GM12875 (cell line): Measurements from ENCODE around the gene SOD3.

ENCODE experiments used
- H3K4me3 ChIP-seq: one replicate; pipeline ENCODE4 v1.5.1; 2011; ENCODE audit warnings: low read depth, low read length, control low read depth
- TF ChIP-seq, protein P1 (sequence below): IDR thresholded peaks from 2 replicates; pipeline ENCODE4 v1.5.1; 2011; ENCODE audit warnings: low read depth, mild to moderate bottlenecking, control low read depth, inconsistent platforms, low read length, moderate library complexity, borderline replicate concordance; ENCODE audit not compliant: insufficient read depth

The SOD3 gene

DNA sequence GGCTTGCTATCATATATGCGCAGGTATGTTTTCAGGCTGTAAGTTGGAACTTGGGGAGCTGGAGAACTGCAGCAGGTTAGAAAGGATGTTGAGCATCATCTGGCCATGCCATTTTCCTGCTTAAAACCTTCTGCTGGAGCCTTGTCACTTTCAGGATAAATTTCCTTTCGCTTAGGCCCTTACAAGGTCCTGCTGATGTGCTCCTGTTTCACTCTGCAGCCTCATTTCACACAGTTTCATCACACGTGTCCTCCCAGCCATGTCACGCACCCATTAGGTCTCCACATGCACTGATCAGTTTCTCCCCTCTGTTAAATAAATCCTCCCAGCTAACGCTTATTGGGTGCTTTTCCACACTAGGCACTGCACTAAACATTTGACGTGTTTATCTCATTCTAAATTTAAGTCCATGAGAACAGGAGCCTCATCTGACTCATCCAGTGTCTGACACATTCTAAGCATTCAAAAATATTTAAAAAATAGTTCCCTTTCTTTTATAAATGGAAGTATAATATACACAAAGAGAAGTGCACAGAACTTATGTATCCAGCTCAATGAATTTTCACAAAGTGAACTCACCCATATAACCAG, 14.5 kb downstream of the SOD3 start:
- TF ChIP-seq, protein P1, sequence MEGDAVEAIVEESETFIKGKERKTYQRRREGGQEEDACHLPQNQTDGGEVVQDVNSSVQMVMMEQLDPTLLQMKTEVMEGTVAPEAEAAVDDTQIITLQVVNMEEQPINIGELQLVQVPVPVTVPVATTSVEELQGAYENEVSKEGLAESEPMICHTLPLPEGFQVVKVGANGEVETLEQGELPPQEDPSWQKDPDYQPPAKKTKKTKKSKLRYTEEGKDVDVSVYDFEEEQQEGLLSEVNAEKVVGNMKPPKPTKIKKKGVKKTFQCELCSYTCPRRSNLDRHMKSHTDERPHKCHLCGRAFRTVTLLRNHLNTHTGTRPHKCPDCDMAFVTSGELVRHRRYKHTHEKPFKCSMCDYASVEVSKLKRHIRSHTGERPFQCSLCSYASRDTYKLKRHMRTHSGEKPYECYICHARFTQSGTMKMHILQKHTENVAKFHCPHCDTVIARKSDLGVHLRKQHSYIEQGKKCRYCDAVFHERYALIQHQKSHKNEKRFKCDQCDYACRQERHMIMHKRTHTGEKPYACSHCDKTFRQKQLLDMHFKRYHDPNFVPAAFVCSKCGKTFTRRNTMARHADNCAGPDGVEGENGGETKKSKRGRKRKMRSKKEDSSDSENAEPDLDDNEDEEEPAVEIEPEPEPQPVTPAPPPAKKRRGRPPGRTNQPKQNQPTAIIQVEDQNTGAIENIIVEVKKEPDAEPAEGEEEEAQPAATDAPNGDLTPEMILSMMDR = no peak
- H3K4me3 ChIP-seq = no peak overlapping the region

DNA sequence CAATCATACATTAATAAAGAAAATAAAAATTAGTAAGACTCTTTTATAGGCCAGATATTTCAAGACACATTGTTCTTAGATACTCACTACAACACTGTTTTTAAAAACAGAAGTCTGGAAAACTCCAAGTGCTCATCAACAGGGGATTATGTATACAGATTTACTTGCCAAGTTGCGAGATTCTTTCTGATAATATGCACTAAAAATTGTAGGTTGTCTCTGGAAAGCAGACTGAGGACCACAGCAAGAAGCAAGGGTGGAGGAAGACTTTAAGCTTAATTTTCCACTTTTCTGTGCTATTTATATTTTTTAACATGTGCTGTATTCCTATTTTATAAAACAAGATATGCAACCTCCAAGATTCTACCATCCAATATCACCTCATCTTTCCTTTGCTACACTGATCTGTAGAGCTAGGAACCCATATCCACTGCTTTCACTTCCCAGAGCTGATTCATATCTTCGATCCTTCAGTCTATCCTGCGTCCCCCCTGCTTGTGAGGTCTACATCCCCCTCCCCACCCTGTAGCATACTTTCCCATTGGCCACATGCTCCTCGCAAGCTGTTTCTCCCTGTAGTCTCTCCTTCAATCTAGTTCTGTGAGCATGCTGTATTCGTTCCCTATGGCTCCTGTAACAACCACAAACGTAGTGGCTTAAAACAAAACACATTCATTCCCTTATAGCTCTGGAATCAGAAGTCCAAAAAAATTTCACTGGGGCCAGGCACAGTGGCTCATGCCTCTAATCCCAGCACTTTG, 15.7 kb downstream of the SOD3 start:
- no peak overlapping the region for H3K4me3 ChIP-seq
- TF ChIP-seq, protein P1 = no peak

DNA sequence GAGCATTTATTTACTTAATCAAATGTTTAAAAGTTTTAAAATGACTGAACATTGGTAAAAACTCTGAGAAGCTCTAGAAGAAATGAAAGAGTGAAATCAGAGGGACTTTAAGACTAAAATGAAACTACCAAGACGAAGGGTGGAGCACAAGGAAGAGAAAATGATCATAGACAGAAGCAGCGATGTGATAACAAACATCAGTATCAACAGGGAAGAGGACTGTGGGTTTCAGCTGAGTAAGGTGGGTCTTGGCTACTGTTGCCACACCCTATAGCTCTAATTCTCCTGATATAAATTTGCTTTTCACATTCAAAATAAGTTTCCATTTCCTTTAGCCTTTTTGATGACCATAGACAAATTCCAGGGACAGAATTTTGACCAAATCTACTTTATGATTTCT, 18.4 kb downstream of the SOD3 start:
- TF ChIP-seq, protein P1 = no peak
- H3K4me3 ChIP-seq = no peak overlapping the region

DNA sequence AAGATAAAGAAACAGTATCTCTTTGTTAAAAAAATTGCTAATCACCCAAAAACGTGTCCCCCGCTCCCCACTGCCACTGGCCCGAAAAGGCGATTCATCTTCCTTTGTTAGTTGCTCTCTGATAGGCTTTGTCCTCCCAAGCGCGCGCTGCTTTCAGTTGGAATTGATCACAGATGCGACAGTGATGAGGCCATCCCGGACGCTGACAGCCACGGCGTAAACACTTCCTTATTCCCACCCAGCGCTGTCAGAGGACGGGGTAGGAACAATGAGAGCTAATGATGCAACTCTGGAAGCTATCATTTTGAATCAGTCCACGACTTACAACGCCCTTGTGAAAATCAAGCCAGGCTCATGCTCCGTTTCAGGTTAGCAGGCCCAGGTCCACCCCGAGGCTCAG, 21.4 kb downstream of the SOD3 start:
- TF ChIP-seq, protein P1 = no peak
- H3K4me3 ChIP-seq = no peak overlapping the region

DNA sequence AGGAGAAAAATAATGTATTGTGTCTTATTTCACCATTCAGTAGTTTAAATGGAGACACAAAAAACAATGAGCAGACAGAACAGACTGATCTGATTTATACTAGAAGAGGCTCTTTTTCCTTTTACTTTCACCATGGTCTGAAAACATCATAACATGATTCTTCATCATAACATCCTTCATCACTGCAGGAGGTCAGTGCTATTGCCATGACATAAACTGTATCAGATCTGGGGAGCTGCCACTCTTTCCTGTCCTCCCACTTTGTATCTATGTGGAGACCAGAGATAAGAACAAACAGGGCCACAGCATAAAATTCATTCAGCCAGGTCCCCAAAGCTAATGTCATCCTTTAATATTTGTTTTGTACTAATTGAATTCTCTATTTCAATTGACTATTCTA, 25.2 kb downstream of the SOD3 start:
- no peak overlapping the region for H3K4me3 ChIP-seq
- TF ChIP-seq, protein P1 = no peak

DNA sequence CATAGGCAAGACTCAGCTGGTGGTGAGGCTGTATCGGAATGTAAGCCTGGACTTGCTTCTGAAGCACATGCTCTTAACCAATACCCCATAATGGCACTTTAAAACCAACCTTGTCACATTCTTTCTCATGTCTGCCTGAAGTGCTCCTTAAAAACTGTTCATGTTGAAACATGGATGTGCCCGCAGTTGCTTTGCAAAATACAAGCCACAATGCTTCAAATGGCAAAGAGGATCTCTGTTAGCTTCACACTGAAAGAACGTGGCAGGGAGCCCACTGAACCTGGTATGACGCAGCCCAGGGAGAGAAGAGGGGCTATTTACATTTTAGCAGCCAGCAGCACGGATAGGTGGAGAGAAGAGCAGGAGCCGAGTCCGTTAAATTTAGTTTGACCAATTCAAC, 29.3 kb downstream of the SOD3 start:
- H3K4me3 ChIP-seq = no peak overlapping the region
- TF ChIP-seq, protein P1 = no peak

DNA sequence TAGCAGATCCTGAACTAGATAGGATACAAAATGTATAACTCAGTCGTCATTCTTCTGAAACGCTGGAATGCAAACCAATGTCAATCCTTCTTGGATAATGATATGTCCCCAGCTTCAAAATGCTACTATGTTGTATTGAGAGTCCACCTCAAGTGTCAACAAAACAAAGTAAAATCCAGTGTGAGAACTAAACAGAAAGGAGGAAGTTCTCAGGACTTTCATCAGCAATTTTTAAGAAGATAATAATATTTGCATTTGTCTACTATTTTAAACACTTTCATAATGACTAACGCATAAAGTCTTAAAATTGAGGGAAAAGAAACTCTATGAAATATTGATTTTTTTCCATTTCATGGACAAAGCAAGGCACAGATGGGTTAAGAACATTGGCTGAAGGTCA, 36.3 kb downstream of the SOD3 start:
- no peak overlapping the region for H3K4me3 ChIP-seq
- TF ChIP-seq, protein P1 = no peak
